WERI-Rb-1 (cell line): ENCODE measurements around the gene OR1L8.

Source experiments
- DNase-seq: peaks from one replicate; pipeline ENCODE4 v3.0.0-alpha.2; 2020
- H3K27ac ChIP-seq: fragments of 250-450 bp; sonication (Bioruptor Pico); 2 replicates; pipeline ENCODE4 v1.5.1; 2020; ENCODE audit warnings: mild to moderate bottlenecking, moderate library complexity
- H3K27me3 ChIP-seq: fragments of 250-450 bp; sonication (Bioruptor Pico); 2 replicates; pipeline ENCODE4 v1.5.1; 2021; ENCODE audit warnings: mild to moderate bottlenecking, low read depth, moderate library complexity; ENCODE audit not compliant: insufficient read depth, severe bottlenecking
- H3K36me3 ChIP-seq: fragments of 250-450 bp; sonication (Bioruptor Pico); 2 replicates; pipeline ENCODE4 v1.5.1; 2020; ENCODE audit warnings: mild to moderate bottlenecking, moderate library complexity
- H3K4me3 ChIP-seq: 2 replicates; pipeline ENCODE4 v1.5.1; 2011; ENCODE audit warnings: low read depth, mild to moderate bottlenecking, control low read depth, low read length
- H3K9me3 ChIP-seq: fragments of 250-450 bp; sonication (Bioruptor Pico); 2 replicates; pipeline ENCODE4 v1.5.1; 2021; ENCODE audit warnings: mild to moderate bottlenecking, moderate library complexity; ENCODE audit not compliant: severe bottlenecking
- CTCF ChIP-seq: IDR thresholded peaks from 2 replicates; pipeline ENCODE4 v1.5.1; 2011; ENCODE audit warnings: low read depth, mild to moderate bottlenecking, control low read depth, inconsistent platforms, low read length

The OR1L8 gene

DNA sequence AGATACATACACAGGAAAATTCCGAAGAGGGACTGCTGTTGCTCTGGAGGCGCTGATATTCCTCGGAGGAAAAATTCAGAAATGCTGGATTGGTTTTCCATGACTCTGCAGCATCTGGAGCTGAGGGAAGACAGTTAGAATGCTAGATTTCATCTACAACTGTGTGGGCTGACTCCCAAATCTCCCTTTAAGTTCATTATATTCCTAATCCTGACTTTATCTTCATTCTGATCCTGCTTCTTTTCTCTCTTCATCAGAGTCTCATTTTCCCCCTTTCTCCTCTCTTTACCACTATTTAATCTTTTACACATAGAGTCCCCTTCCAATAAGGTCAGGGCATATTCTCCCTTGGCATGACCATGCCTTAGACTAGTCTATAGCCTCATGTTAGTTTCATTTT, 56.0 kb downstream of the OR1L8 start, which contains the start of gene OR1N1:
TSS of gene OR1N1 (minus strand) at position 101 of the 400 bp plus-strand sequence. CDS start at position 101, 0 bp downstream.
- TF ChIP-seq CTCF, result no peak
- DNase-seq, result no peak

GRCh38 chr9:122526602-122527001, 56.6 kb downstream of the OR1L8 start:
- H3K36me3 ChIP-seq, result no peaks in the 10 kb centered on the region
- H3K9me3 ChIP-seq, result peaks cover 5% of the 10 kb centered on the region
- no peak overlapping the region for H3K27ac ChIP-seq
- no peaks in the 10 kb centered on the region for H3K27me3 ChIP-seq
- no peak for DNase-seq
- H3K4me3 ChIP-seq, result no peak overlapping the region
- no peak for TF ChIP-seq CTCF

More for the DNA sequence above, 56.0 kb downstream of the OR1L8 start, which contains the start of gene OR1N1:
- no peaks in the 10 kb centered on the region for H3K36me3 ChIP-seq
- H3K4me3 ChIP-seq, result no peak within 1 kb of the TSS
- H3K9me3 ChIP-seq, result peaks cover 5% of the 10 kb centered on the region
- H3K27ac ChIP-seq, result no peak within 1 kb of the TSS
- no peaks in the 10 kb centered on the region for H3K27me3 ChIP-seq

- H3K9me3 ChIP-seq, result no peaks in the 10 kb centered on the region
- no peak overlapping the region for H3K4me3 ChIP-seq
- no peaks in the 10 kb centered on the region for H3K27me3 ChIP-seq
- H3K27ac ChIP-seq, result no peak overlapping the region
- no peak for DNase-seq
- H3K36me3 ChIP-seq, result no peaks in the 10 kb centered on the region
- TF ChIP-seq CTCF, result no peak
Measured at GRCh38 chr9:122519376-122519775, 63.8 kb downstream of the OR1L8 start.

DNA sequence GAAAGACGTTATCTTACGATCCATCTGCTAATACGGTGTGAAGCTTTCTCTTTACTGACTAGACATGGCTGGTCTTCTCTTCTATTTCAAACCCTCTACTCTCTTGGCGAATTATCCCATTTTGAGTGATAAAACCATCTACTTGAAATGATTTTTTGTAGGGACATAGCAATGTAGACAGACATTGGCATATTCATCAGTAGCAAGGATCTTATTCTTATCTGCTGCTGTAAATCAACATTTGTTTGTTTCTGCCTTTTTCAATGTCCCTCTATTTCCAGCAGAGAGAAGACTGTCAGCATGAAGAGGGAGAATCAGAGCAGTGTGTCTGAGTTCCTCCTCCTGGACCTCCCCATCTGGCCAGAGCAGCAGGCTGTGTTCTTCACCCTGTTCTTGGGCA, 64.3 kb downstream of the OR1L8 start, which contains the start of gene OR1J4:
TSS of gene OR1J4 (plus strand) at position 301 of the 400 bp plus-strand sequence. CDS start at position 301, 0 bp downstream.
- Histone ChIP-seq H3K27ac (no peak within 1 kb of the TSS), H3K27me3 (no peaks in the 10 kb centered on the region), H3K36me3 (no peaks in the 10 kb centered on the region), H3K9me3 (no peaks in the 10 kb centered on the region), H3K4me3 (no peak within 1 kb of the TSS)
- TF ChIP-seq CTCF, result no peak
- no peak for DNase-seq

- H3K36me3 ChIP-seq, result no peaks in the 10 kb centered on the region
- H3K9me3 ChIP-seq, result no peaks in the 10 kb centered on the region
- no peak overlapping the region for H3K27ac ChIP-seq
- no peak for DNase-seq
- H3K4me3 ChIP-seq, result no peak overlapping the region
- H3K27me3 ChIP-seq, result no peaks in the 10 kb centered on the region
- TF ChIP-seq CTCF, result no peak
Measured at GRCh38 chr9:122518226-122518625, 65.0 kb downstream of the OR1L8 start.
